Astrocyte of the spinal cord (primary cell): ENCODE data around the gene PAQR8.

ENCODE experiments used
- DNase-seq: peaks from one replicate; pipeline ENCODE4 v3.0.0; 2011; ENCODE audit warnings: low read depth, low spot score
- H3K4me3 ChIP-seq: 2 replicates; pipeline ENCODE4 v1.5.1; 2011; ENCODE audit warnings: low read depth, mild to moderate bottlenecking, low read length, moderate library complexity
- CTCF ChIP-seq: IDR thresholded peaks from 2 replicates; pipeline ENCODE4 v1.5.1; 2012; ENCODE audit warnings: low read depth, mild to moderate bottlenecking, low read length, inconsistent platforms
- in situ Hi-C: cut with HindIII; loops from 2 replicates; pipeline ENCODE4 v1.10.0; 2017; ENCODE audit warnings: low sequenced_read_pairs

PAQR8 gene

GRCh38 chr6:52374247-52374646 is 12.3 kb downstream of the PAQR8 start:
- H3K4me3 ChIP-seq: no peak overlapping the region
- TF ChIP-seq CTCF: no peak
- no peak for DNase-seq
- in situ Hi-C loops: no loop called here

GRCh38 chr6:52375780-52376556 is 14.0 kb downstream of the PAQR8 start:
- DNase-seq: no peak
- no peak for TF ChIP-seq CTCF
- H3K4me3 ChIP-seq: no peak overlapping the region
- in situ Hi-C loops: no loop called here

GRCh38 chr6:52376763-52377162 is 14.8 kb downstream of the PAQR8 start:
- no peak for DNase-seq
- no peak overlapping the region for H3K4me3 ChIP-seq
- in situ Hi-C loops: no loop called here
- TF ChIP-seq CTCF: no peak

- in situ Hi-C loops: no loop called here
- DNase-seq: no peak
These were observed 15.7 kb downstream of the PAQR8 start for GRCh38 chr6:52377538-52378221.

GRCh38 chr6:52381249-52381648 is 19.3 kb downstream of the PAQR8 start:
- in situ Hi-C loops: no loop called here
- DNase-seq: no peak
- no peak for TF ChIP-seq CTCF

More at GRCh38 chr6:52377538-52378221, 15.7 kb downstream of the PAQR8 start:
- H3K4me3 ChIP-seq: no peak overlapping the region
- TF ChIP-seq CTCF: no peak

GRCh38 chr6:52384145-52384766 is 22.3 kb downstream of the PAQR8 start:
- DNase-seq: no peak
- H3K4me3 ChIP-seq: no peak overlapping the region
- TF ChIP-seq CTCF: no peak
- in situ Hi-C loops: no loop called here

More at GRCh38 chr6:52381249-52381648, 19.3 kb downstream of the PAQR8 start:
- H3K4me3 ChIP-seq: no peak overlapping the region
